H9 (cell line): ENCODE measurements around the gene HAGHL. TPM values are rescaled to one million over a fixed set of nuclear protein-coding genes. Genes with fewer than 3 reads are reported as not detected.
A peak's percentile ranks its signal among the peaks of the same experiment; 100 is the strongest.

Experiments used
- DNase-seq: peaks from one replicate; pipeline ENCODE4 v3.0.0-alpha.2; 2017
- H2AFZ ChIP-seq: one replicate; pipeline ENCODE4 v1.6.1; 2013; ENCODE audit warnings: mild to moderate bottlenecking, low read length, control low read depth, moderate library complexity
- H2AK5ac ChIP-seq: 2 replicates; pipeline ENCODE4 v1.6.1; 2013; ENCODE audit warnings: low read length, control low read depth, mixed read lengths; ENCODE audit not compliant: insufficient read length
- H2BK120ac ChIP-seq: one replicate; pipeline ENCODE4 v1.6.1; 2013; ENCODE audit warnings: low read depth, mild to moderate bottlenecking, low read length, control low read depth, inconsistent platforms; ENCODE audit not compliant: poor library complexity, severe bottlenecking
- H2BK12ac ChIP-seq: 2 replicates; pipeline ENCODE4 v1.6.1; 2013; ENCODE audit warnings: low read length, control low read depth, mixed read lengths, low read depth; ENCODE audit not compliant: insufficient read length
- H2BK15ac ChIP-seq: 2 replicates; pipeline ENCODE4 v1.6.1; 2013; ENCODE audit warnings: low read depth, low read length, control low read depth
- H2BK20ac ChIP-seq: one replicate; pipeline ENCODE4 v1.6.1; 2013; ENCODE audit warnings: low read depth, mild to moderate bottlenecking, low read length, control low read depth, inconsistent platforms; ENCODE audit not compliant: poor library complexity, severe bottlenecking
- H2BK5ac ChIP-seq: 2 replicates; pipeline ENCODE4 v1.6.1; 2013; ENCODE audit warnings: low read length, control low read depth, mixed read lengths; ENCODE audit not compliant: insufficient read length
- H3K14ac ChIP-seq: 2 replicates; pipeline ENCODE4 v1.6.1; 2013; ENCODE audit warnings: low read length, control low read depth; ENCODE audit not compliant: insufficient read depth
- H3K18ac ChIP-seq: 2 replicates; pipeline ENCODE4 v1.6.1; 2013; ENCODE audit warnings: low read depth, mild to moderate bottlenecking, mixed read lengths, low read length, control low read depth; ENCODE audit not compliant: insufficient read length
- H3K23ac ChIP-seq: 2 replicates; pipeline ENCODE4 v1.6.1; 2013; ENCODE audit warnings: low read length, control low read depth, mixed read lengths, low read depth; ENCODE audit not compliant: insufficient read length
- H3K23me2 ChIP-seq: 2 replicates; pipeline ENCODE4 v1.6.1; 2013; ENCODE audit warnings: low read depth, mild to moderate bottlenecking, mixed read lengths, low read length, control low read depth; ENCODE audit not compliant: insufficient read length, poor library complexity, severe bottlenecking
- H3K27ac ChIP-seq: 2 replicates; pipeline ENCODE4 v1.5.1; 2013; ENCODE audit warnings: low read length, control low read depth, mixed read lengths, low read depth; ENCODE audit not compliant: insufficient read length
- H3K27me3 ChIP-seq: 2 replicates; pipeline ENCODE4 v1.6.1; 2013; ENCODE audit warnings: low read length, control low read depth, inconsistent platforms; ENCODE audit not compliant: insufficient read depth
- H3K4ac ChIP-seq: 2 replicates; pipeline ENCODE4 v1.6.1; 2013; ENCODE audit warnings: low read depth, mild to moderate bottlenecking, control low read depth, inconsistent platforms, low read length, moderate library complexity
- H3K4me1 ChIP-seq: 2 replicates; pipeline ENCODE4 v1.6.1; 2013; ENCODE audit warnings: low read length, control low read depth, inconsistent platforms; ENCODE audit not compliant: insufficient read depth
- H3K4me2 ChIP-seq: 2 replicates; pipeline ENCODE4 v1.6.1; 2013; ENCODE audit warnings: low read length, control low read depth, mixed read lengths; ENCODE audit not compliant: insufficient read length, insufficient read depth
- H3K56ac ChIP-seq: 2 replicates; pipeline ENCODE4 v1.6.1; 2013; ENCODE audit warnings: low read depth, mild to moderate bottlenecking, mixed read lengths, low read length, control low read depth; ENCODE audit not compliant: insufficient read length
- H3K79me1 ChIP-seq: 2 replicates; pipeline ENCODE4 v1.6.1; 2013; ENCODE audit warnings: low read depth, mild to moderate bottlenecking, moderate library complexity, low read length, control low read depth, inconsistent platforms; ENCODE audit not compliant: insufficient read depth, poor library complexity, severe bottlenecking
- H3K79me2 ChIP-seq: 2 replicates; pipeline ENCODE4 v1.6.1; 2013; ENCODE audit warnings: low read length, control low read depth, inconsistent platforms; ENCODE audit not compliant: insufficient read depth
- H3K9ac ChIP-seq: 2 replicates; pipeline ENCODE4 v1.6.1; 2013; ENCODE audit warnings: low read length, control low read depth, mixed read lengths; ENCODE audit not compliant: insufficient read length; ENCODE audit errors: extremely low read depth
- H3K9me3 ChIP-seq: one replicate; pipeline ENCODE4 v1.6.1; 2013; ENCODE audit warnings: low read depth, low read length, inconsistent platforms; ENCODE audit not compliant: control insufficient read depth
- H3T11ph ChIP-seq: one replicate; pipeline ENCODE4 v1.6.1; 2013; ENCODE audit warnings: mild to moderate bottlenecking, low read length, control low read depth, inconsistent platforms
- H4K20me1 ChIP-seq: one replicate; pipeline ENCODE4 v1.6.1; 2013; ENCODE audit not compliant: control insufficient read depth, insufficient read length, insufficient read depth
- H4K5ac ChIP-seq: 2 replicates; pipeline ENCODE4 v1.6.1; 2013; ENCODE audit warnings: low read depth, mild to moderate bottlenecking, mixed read lengths, low read length, control low read depth; ENCODE audit not compliant: insufficient read length
- H4K8ac ChIP-seq: replicated peaks from 2 replicates; pipeline ENCODE4 v1.6.1; 2013; ENCODE audit warnings: low read length, control low read depth, mixed read lengths, low read depth; ENCODE audit not compliant: insufficient read length
- H4K91ac ChIP-seq: 2 replicates; pipeline ENCODE4 v1.6.1; 2013; ENCODE audit warnings: low read depth, mild to moderate bottlenecking, moderate library complexity, mixed read lengths, low read length, control low read depth; ENCODE audit not compliant: insufficient read length
- H3K27ac Mint-ChIP-seq, 3 experiments: 2 replicates in 2 of 3; 3 replicates in 1 of 3; pipeline ENCODE4 v1.8.0; 2020 to 2021; ENCODE audit warnings: mixed read lengths in 3 of 3, mild to moderate bottlenecking in 1 of 3, moderate library complexity in 1 of 3
- H3K27me3 Mint-ChIP-seq: 2 replicates; pipeline ENCODE4 v1.8.0; 2021; ENCODE audit warnings: low read depth, mild to moderate bottlenecking, moderate library complexity, mixed read lengths
- H3K36me3 Mint-ChIP-seq, 3 experiments: 2 replicates in 2 of 3; 3 replicates in 1 of 3; pipeline ENCODE4 v1.8.0; 2020 to 2021; ENCODE audit warnings: low read depth in 3 of 3, mixed read lengths in 3 of 3; ENCODE audit not compliant: insufficient read depth in 1 of 3
- H3K4me1 Mint-ChIP-seq, 2 experiments: 2 replicates each; pipeline ENCODE4 v1.8.0; 2020; ENCODE audit warnings: mixed read lengths in 2 of 2
- H3K4me3 Mint-ChIP-seq, 2 experiments: 2 replicates in 1 of 2; 3 replicates in 1 of 2; pipeline ENCODE4 v1.8.0; 2020 to 2021; ENCODE audit warnings: mild to moderate bottlenecking in 2 of 2, mixed read lengths in 2 of 2, moderate library complexity in 1 of 2
- H3K9me3 Mint-ChIP-seq, 2 experiments: 2 replicates in 1 of 2; 3 replicates in 1 of 2; pipeline ENCODE4 v1.8.0; 2020; ENCODE audit warnings: mild to moderate bottlenecking in 2 of 2, mixed read lengths in 2 of 2, moderate library complexity in 1 of 2
- CTCF ChIP-seq: fragments of 200-600 bp; sonication (generic); conservative IDR thresholded peaks from 3 replicates; pipeline ENCODE4 v1.8.0; 2021; ENCODE audit warnings: antibody characterized with exemption, mild to moderate bottlenecking
- WGBS: extraction: QIAGEN DNeasy Blood & Tissue Kit; methylation state at CpG from one replicate; pipeline ENCODE4 v1.1.7; 2013; ENCODE audit warnings: missing lambda C conversion rate, low lambda C conversion rate, mixed read lengths; ENCODE audit not compliant: insufficient read length; ENCODE audit errors: extremely low coverage; 5-methylcytosine and 5-hydroxymethylcytosine counted together
- total RNA-seq: library from RNA; stranded (reverse); gene quantifications from 2 replicates; pipeline ENCODE4 v1.2.1, GENCODE V29; 2021

Gene HAGHL
- total RNA-seq, 1 experiment from 2014 or later = 25.2 TPM

- H2BK15ac ChIP-seq = no peak overlapping the region
- no CpG with 5 or more reads among the region's 64 CpGs for WGBS
- DNase-seq = peak; percentile 55
Observed at GRCh38 chr16:694187-694862, 32.6 kb upstream of the HAGHL start.

More at GRCh38 chr16:694187-694862, 32.6 kb upstream of the HAGHL start:
- Histone ChIP-seq H3K79me2 (no peaks in the 10 kb centered on the region), H3K56ac (no peak overlapping the region), H2BK5ac (no peak overlapping the region), H3K23me2 (peaks cover 26% of the 10 kb centered on the region), H3K79me1 (no peaks in the 10 kb centered on the region), H3K27me3 (peaks cover 14% of the 10 kb centered on the region), H3K9me3 (no peaks in the 10 kb centered on the region), H3T11ph (no peak overlapping the region), H2BK20ac (no peak overlapping the region), H4K5ac (no peak overlapping the region), H3K9ac (no peak overlapping the region), H4K91ac (no peak overlapping the region), H3K4ac (no peak overlapping the region), H3K4me1 (no peaks in the 10 kb centered on the region), H2AFZ (no peak overlapping the region), H2BK12ac (no peak overlapping the region), H2BK120ac (no peak overlapping the region), H3K4me2 (peak overlapping the region; percentile 56), H3K14ac (no peak overlapping the region; the same call in 1 of the 2 replicates), H4K20me1 (no peaks in the 10 kb centered on the region), H3K27ac (no peak overlapping the region), H3K23ac (no peak overlapping the region), H4K8ac (no peak overlapping the region), H2AK5ac (no peak overlapping the region), H3K18ac (no peak overlapping the region)
- Mint-ChIP-seq H3K4me1 (peaks cover 0 to 15% of the 10 kb centered on the region in 2 experiments; a peak in 3 of 4 replicates), H3K36me3 (no peaks in the 10 kb centered on the region), H3K4me3 (peak overlapping the region; percentile 59 to 85), H3K27ac (no peak overlapping the region), H3K27me3 (peaks cover 81% of the 10 kb centered on the region), H3K9me3 (no peaks in the 10 kb centered on the region; a peak in 1 of 5 replicates)
- no peak for TF ChIP-seq CTCF
